HEK293 (cell line): ENCODE results near the gene S100PBP.

Experiments
- BCL6B ChIP-seq: fragments of 450-650 bp; formaldehyde crosslinking; IDR thresholded peaks from 2 replicates; pipeline ENCODE4 v1.5.1; 2017; ENCODE audit warnings: missing biosample characterization, missing genetic modification characterization
- EGR2 ChIP-seq: fragments of 450-650 bp; formaldehyde crosslinking; IDR thresholded peaks from 2 replicates; pipeline ENCODE4 v1.5.1; 2016; ENCODE audit warnings: low read depth, missing biosample characterization, missing genetic modification characterization
- FEZF1 ChIP-seq: fragments of 450-650 bp; formaldehyde crosslinking; IDR thresholded peaks from 2 replicates; pipeline ENCODE4 v1.5.1; 2016; ENCODE audit warnings: missing biosample characterization, missing genetic modification characterization
- HOXA7 ChIP-seq: sonication (generic); formaldehyde crosslinking; IDR thresholded peaks from 2 replicates; pipeline ENCODE4 v1.8.1; 2022; ENCODE audit warnings: missing genetic modification reagents, borderline replicate concordance
- HOXD13 ChIP-seq: sonication (generic); formaldehyde crosslinking; IDR thresholded peaks from 2 replicates; pipeline ENCODE4 v1.8.0; 2022; ENCODE audit warnings: missing genetic modification reagents, borderline replicate concordance
- PATZ1 ChIP-seq: fragments of 450-650 bp; formaldehyde crosslinking; IDR thresholded peaks from 2 replicates; pipeline ENCODE4 v1.5.1; 2016; ENCODE audit warnings: missing biosample characterization, missing genetic modification characterization
- SETDB1 ChIP-seq: IDR thresholded peaks from one replicate; pipeline ENCODE4 v1.6.1; 2017; ENCODE audit warnings: mild to moderate bottlenecking, low read length, moderate library complexity, mixed read lengths; ENCODE audit not compliant: insufficient read length
- ZBTB10 ChIP-seq: fragments of 450-650 bp; formaldehyde crosslinking; IDR thresholded peaks from 2 replicates; pipeline ENCODE4 v1.5.1; 2016; ENCODE audit warnings: missing biosample characterization, missing genetic modification characterization
- ZBTB49 ChIP-seq: fragments of 450-650 bp; formaldehyde crosslinking; IDR thresholded peaks from 2 replicates; pipeline ENCODE4 v1.5.1; 2016; ENCODE audit warnings: missing biosample characterization, missing genetic modification characterization, low read depth
- ZIC2 ChIP-seq: fragments of 450-650 bp; formaldehyde crosslinking; IDR thresholded peaks from 2 replicates; pipeline ENCODE4 v1.5.1; 2016; ENCODE audit warnings: missing biosample characterization, missing genetic modification characterization
- ZNF10 ChIP-seq: fragments of 450-650 bp; formaldehyde crosslinking; IDR thresholded peaks from 2 replicates; pipeline ENCODE4 v1.5.1; 2017; ENCODE audit warnings: missing biosample characterization, missing genetic modification characterization
- ZNF19 ChIP-seq: fragments of 450-650 bp; formaldehyde crosslinking; IDR thresholded peaks from 2 replicates; pipeline ENCODE4; 2016; ENCODE audit warnings: missing biosample characterization, missing genetic modification characterization, low read depth
- ZNF223 ChIP-seq: fragments of 450-650 bp; formaldehyde crosslinking; IDR thresholded peaks from 2 replicates; pipeline ENCODE4 v1.5.1; 2016; ENCODE audit warnings: missing biosample characterization, missing genetic modification characterization
- ZNF24 ChIP-seq: fragments of 450-650 bp; formaldehyde crosslinking; IDR thresholded peaks from 2 replicates; pipeline ENCODE4 v1.5.1; 2016; ENCODE audit warnings: missing biosample characterization, missing genetic modification characterization
- ZNF266 ChIP-seq: fragments of 450-650 bp; formaldehyde crosslinking; IDR thresholded peaks from 2 replicates; pipeline ENCODE4 v1.5.1; 2016; ENCODE audit warnings: missing biosample characterization, missing genetic modification characterization, low read depth
- ZNF341 ChIP-seq: fragments of 450-650 bp; formaldehyde crosslinking; IDR thresholded peaks from 2 replicates; pipeline ENCODE4; 2016; ENCODE audit warnings: low read depth, missing biosample characterization, missing genetic modification characterization
- ZNF391 ChIP-seq: fragments of 450-650 bp; formaldehyde crosslinking; IDR thresholded peaks from 2 replicates; pipeline ENCODE4 v1.5.1; 2016; ENCODE audit warnings: low read depth, missing biosample characterization, missing genetic modification characterization, borderline replicate concordance
- ZNF423 ChIP-seq: fragments of 450-650 bp; formaldehyde crosslinking; IDR thresholded peaks from 2 replicates; pipeline ENCODE4 v1.5.1; 2016; ENCODE audit warnings: missing biosample characterization, missing genetic modification characterization
- ZNF426 ChIP-seq: fragments of 450-650 bp; formaldehyde crosslinking; IDR thresholded peaks from 2 replicates; pipeline ENCODE4 v1.5.1; 2017; ENCODE audit warnings: missing biosample characterization, missing genetic modification characterization, mild to moderate bottlenecking, inconsistent platforms, moderate library complexity
- ZNF433 ChIP-seq: fragments of 450-650 bp; formaldehyde crosslinking; IDR thresholded peaks from 2 replicates; pipeline ENCODE4 v1.5.1; 2016; ENCODE audit warnings: missing biosample characterization, missing genetic modification characterization, low read depth
- ZNF449 ChIP-seq: fragments of 450-650 bp; formaldehyde crosslinking; IDR thresholded peaks from 2 replicates; pipeline ENCODE4 v1.5.1; 2017; ENCODE audit warnings: missing biosample characterization, mild to moderate bottlenecking, missing genetic modification characterization, moderate library complexity
- ZNF558 ChIP-seq: fragments of 450-650 bp; formaldehyde crosslinking; IDR thresholded peaks from 2 replicates; pipeline ENCODE4 v1.5.1; 2016; ENCODE audit warnings: missing biosample characterization, missing genetic modification characterization
- ZNF623 ChIP-seq: fragments of 450-650 bp; formaldehyde crosslinking; IDR thresholded peaks from 2 replicates; pipeline ENCODE4 v1.5.1; 2016; ENCODE audit warnings: missing biosample characterization, missing genetic modification characterization
- ZNF660 ChIP-seq: fragments of 450-650 bp; IDR thresholded peaks from 2 replicates; pipeline ENCODE4 v1.5.1; 2018; ENCODE audit warnings: missing biosample characterization, mild to moderate bottlenecking, missing genetic modification characterization
- ZNF785 ChIP-seq: fragments of 450-650 bp; formaldehyde crosslinking; IDR thresholded peaks from 2 replicates; pipeline ENCODE4 v1.5.1; 2016; ENCODE audit warnings: missing biosample characterization, missing genetic modification characterization
- ZNF791 ChIP-seq: fragments of 450-650 bp; formaldehyde crosslinking; IDR thresholded peaks from 2 replicates; pipeline ENCODE4 v1.5.1; 2016; ENCODE audit warnings: missing biosample characterization, missing genetic modification characterization
- ZNF792 ChIP-seq: fragments of 450-650 bp; formaldehyde crosslinking; IDR thresholded peaks from 2 replicates; pipeline ENCODE4 v1.5.1; 2016; ENCODE audit warnings: missing biosample characterization, missing genetic modification characterization
- ZNF843 ChIP-seq: fragments of 450-650 bp; formaldehyde crosslinking; IDR thresholded peaks from 2 replicates; pipeline ENCODE4 v1.5.1; 2016; ENCODE audit warnings: missing biosample characterization, missing genetic modification characterization
- ZSCAN16 ChIP-seq: fragments of 450-650 bp; formaldehyde crosslinking; IDR thresholded peaks from 2 replicates; pipeline ENCODE4 v1.5.1; 2016; ENCODE audit warnings: missing biosample characterization, missing genetic modification characterization

The S100PBP gene

GRCh38 chr1:32893198-32894018, 76.0 kb downstream of the S100PBP start (continued):
- no peak for TF ChIP-seq HOXA7 (CRISPR knock-in tag)
- no peak for TF ChIP-seq FEZF1
- TF ChIP-seq ZNF341 = peak; percentile 72
- no peak for TF ChIP-seq ZNF433
- TF ChIP-seq ZNF791 = no peak
- TF ChIP-seq ZNF558 (tag by site-specific recombination) = no peak
- no peak for TF ChIP-seq ZNF423 (tag by site-specific recombination)
- no peak for TF ChIP-seq ZNF843 (tag by site-specific recombination)
- no peak for TF ChIP-seq ZNF223
- TF ChIP-seq ZNF266 (tag by site-specific recombination) = no peak
- no peak for TF ChIP-seq HOXD13 (CRISPR knock-in tag)
- TF ChIP-seq ZBTB49 (tag by site-specific recombination) = no peak
- no peak for TF ChIP-seq SETDB1
- peak; percentile 71 for TF ChIP-seq PATZ1
- no peak for TF ChIP-seq ZSCAN16 (tag by site-specific recombination)
- TF ChIP-seq ZNF785 = no peak
- TF ChIP-seq ZNF623 (tag by site-specific recombination) = no peak
- no peak for TF ChIP-seq ZNF660
- no peak for TF ChIP-seq ZNF792 (tag by site-specific recombination)
- TF ChIP-seq EGR2 (tag by site-specific recombination) = peak; percentile 72
- TF ChIP-seq ZNF24 (tag by site-specific recombination) = no peak; the same call in 1 of the 2 replicates
- no peak for TF ChIP-seq ZNF391 (tag by site-specific recombination)
- TF ChIP-seq ZBTB10 (tag by site-specific recombination) = no peak
- TF ChIP-seq ZNF426 (tag by site-specific recombination) = no peak
- no peak for TF ChIP-seq ZNF449 (tag by site-specific recombination)
- TF ChIP-seq ZNF19 (tag by site-specific recombination) = no peak
- TF ChIP-seq BCL6B (tag by site-specific recombination) = no peak
- peak; percentile 64 for TF ChIP-seq ZIC2 (tag by site-specific recombination)
- no peak for TF ChIP-seq ZNF10 (tag by site-specific recombination)
